ENCODE data around the gene OSBPL8. TPM values are rescaled to one million over a fixed set of nuclear protein-coding genes. Genes with fewer than 3 reads are reported as not detected.

The OSBPL8 gene
- total and polyA plus RNA-seq, 10 of the 15 experiments (the other 5 are each of a cell fraction or from before 2014, with no cell fraction given): 10.4 to 58.0 (median 32.0) TPM

DNA sequence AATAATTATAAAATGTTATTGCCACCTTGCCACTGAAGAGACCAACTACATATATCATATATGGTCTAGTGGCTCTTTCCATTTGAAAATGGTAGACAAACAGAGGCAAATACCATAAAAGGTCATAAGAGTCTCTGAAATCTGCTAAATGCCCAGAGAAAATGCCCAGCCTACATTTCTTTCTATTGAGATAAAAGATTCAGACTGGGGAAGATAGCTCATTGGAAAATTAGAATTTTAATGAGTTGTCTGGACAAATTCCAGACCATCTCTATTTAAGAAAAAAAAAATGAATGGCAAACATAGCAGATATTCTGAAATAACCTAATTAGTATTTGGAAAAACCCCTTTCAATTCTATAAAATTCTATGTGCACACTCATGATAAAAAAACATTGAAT is 131.5 kb downstream of the OSBPL8 start:
- no peaks in the 10 kb centered on the region for H3K27me3 ChIP-seq (replicated peaks in 1 of 2; ENCODE audit: control insufficient read depth in 2 of 2, insufficient read depth in 2 of 2, low read length in 1 of 2)
- in situ Hi-C loops (cut with MboI): no loop called here
- CTCF ChIA-PET: no interaction called here
- no peak overlapping the region for H3K9ac ChIP-seq (ENCODE audit: control insufficient read depth, insufficient read depth, low read length)
- no peak for DNase-seq (ENCODE audit: low read depth, low spot score)
- no peaks in the 10 kb centered on the region for H4K20me1 ChIP-seq (ENCODE audit: control insufficient read depth, insufficient read depth)
- no peak overlapping the region for H3K4me3 ChIP-seq
- H3K27ac ChIP-seq (ENCODE audit: control insufficient read depth, insufficient read depth): no peak overlapping the region
- RAD21 ChIA-PET (ENCODE audit: unreplicated experiment): no interaction called here
- POLR2A ChIA-PET: no interaction called here
- no TSS peak for BruUV-seq (replicated peaks)
- H3K4me2 ChIP-seq (ENCODE audit: control insufficient read depth, insufficient read depth): no peak overlapping the region
- H3K4me1 ChIP-seq (ENCODE audit: control insufficient read depth, insufficient read depth, low read length): no peaks in the 10 kb centered on the region
- intact Hi-C loops (cut with micrococcal nuclease; ENCODE audit: unreplicated experiment): no loop called here
- H3K36me3 ChIP-seq (ENCODE audit: control insufficient read depth in 2 of 2, insufficient read depth in 2 of 2, low read length in 1 of 2): no peaks in the 10 kb centered on the region
- no peaks in the 10 kb centered on the region for H3K79me2 ChIP-seq (ENCODE audit: control insufficient read depth, insufficient read depth, low read length)
- SMC1A ChIA-PET (ENCODE audit: uncharacterized antibody, unreplicated experiment): no interaction called here
- no peak for FAIRE-seq
- H2AFZ ChIP-seq (ENCODE audit: control insufficient read depth, low read depth, low read length): no peak overlapping the region
- no peak for ATAC-seq
- H3K9me3 ChIP-seq (replicated peaks; ENCODE audit: control insufficient read depth, insufficient read depth, low read length): peaks cover 3% of the 10 kb centered on the region; the same call in 2 of the 3 replicates
- TF ChIP-seq MYB (IDR thresholded peaks at IDR 0.05; ENCODE audit: borderline replicate concordance, low read depth, low read length): no peak
- TF ChIP-seq SIX5 (IDR thresholded peaks at IDR 0.05; ENCODE audit: low read depth, low read length, severe bottlenecking): no peak
- no peak for TF ChIP-seq CHD2 (IDR thresholded peaks at IDR 0.05; ENCODE audit: borderline replicate concordance, low read depth, low read length)
- no peak for TF ChIP-seq CHD1 (IDR thresholded peaks at IDR 0.05; ENCODE audit: low read depth, low read length)
- no peak for TF ChIP-seq MEF2A (IDR thresholded peaks at IDR 0.05; ENCODE audit: insufficient read depth, low read depth, low read length)
- TF ChIP-seq, protein P1, sequence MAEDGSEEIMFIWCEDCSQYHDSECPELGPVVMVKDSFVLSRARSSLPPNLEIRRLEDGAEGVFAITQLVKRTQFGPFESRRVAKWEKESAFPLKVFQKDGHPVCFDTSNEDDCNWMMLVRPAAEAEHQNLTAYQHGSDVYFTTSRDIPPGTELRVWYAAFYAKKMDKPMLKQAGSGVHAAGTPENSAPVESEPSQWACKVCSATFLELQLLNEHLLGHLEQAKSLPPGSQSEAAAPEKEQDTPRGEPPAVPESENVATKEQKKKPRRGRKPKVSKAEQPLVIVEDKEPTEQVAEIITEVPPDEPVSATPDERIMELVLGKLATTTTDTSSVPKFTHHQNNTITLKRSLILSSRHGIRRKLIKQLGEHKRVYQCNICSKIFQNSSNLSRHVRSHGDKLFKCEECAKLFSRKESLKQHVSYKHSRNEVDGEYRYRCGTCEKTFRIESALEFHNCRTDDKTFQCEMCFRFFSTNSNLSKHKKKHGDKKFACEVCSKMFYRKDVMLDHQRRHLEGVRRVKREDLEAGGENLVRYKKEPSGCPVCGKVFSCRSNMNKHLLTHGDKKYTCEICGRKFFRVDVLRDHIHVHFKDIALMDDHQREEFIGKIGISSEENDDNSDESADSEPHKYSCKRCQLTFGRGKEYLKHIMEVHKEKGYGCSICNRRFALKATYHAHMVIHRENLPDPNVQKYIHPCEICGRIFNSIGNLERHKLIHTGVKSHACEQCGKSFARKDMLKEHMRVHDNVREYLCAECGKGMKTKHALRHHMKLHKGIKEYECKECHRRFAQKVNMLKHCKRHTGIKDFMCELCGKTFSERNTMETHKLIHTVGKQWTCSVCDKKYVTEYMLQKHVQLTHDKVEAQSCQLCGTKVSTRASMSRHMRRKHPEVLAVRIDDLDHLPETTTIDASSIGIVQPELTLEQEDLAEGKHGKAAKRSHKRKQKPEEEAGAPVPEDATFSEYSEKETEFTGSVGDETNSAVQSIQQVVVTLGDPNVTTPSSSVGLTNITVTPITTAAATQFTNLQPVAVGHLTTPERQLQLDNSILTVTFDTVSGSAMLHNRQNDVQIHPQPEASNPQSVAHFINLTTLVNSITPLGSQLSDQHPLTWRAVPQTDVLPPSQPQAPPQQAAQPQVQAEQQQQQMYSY (CRISPR knock-in tag; IDR thresholded peaks at IDR 0.05): no peak
- no peak for TF ChIP-seq IRF4 (IDR thresholded peaks at IDR 0.05; ENCODE audit: low read depth, low read length)
- no peak for TF ChIP-seq FOXM1 (IDR thresholded peaks at IDR 0.05; ENCODE audit: low read depth, low read length)
- TF ChIP-seq SMC3 (IDR thresholded peaks at IDR 0.05; ENCODE audit: borderline replicate concordance, low read length): no peak
- TF ChIP-seq PBX3 (IDR thresholded peaks at IDR 0.05; ENCODE audit: insufficient replicate concordance, low read depth, low read length): no peak
- TF ChIP-seq ESRRA (IDR thresholded peaks at IDR 0.05; ENCODE audit: low read length): no peak
- no peak for TF ChIP-seq STAT3 (IDR thresholded peaks at IDR 0.05; ENCODE audit: low read depth, low read length)
- TF ChIP-seq YBX1 (IDR thresholded peaks at IDR 0.05): no peak
- TF ChIP-seq SUPT20H (IDR thresholded peaks at IDR 0.05; ENCODE audit: borderline replicate concordance, control insufficient read depth, low read depth, low read length): no peak
- TF ChIP-seq RUNX3 (IDR thresholded peaks at IDR 0.05; ENCODE audit: low read length): no peak
- no peak for TF ChIP-seq ATF7 (IDR thresholded peaks at IDR 0.05; ENCODE audit: low read depth)
- TF ChIP-seq EZH2 (IDR thresholded peaks at IDR 0.05; ENCODE audit: borderline replicate concordance, control insufficient read depth, low read depth, low read length): no peak
- TF ChIP-seq, protein P2, sequence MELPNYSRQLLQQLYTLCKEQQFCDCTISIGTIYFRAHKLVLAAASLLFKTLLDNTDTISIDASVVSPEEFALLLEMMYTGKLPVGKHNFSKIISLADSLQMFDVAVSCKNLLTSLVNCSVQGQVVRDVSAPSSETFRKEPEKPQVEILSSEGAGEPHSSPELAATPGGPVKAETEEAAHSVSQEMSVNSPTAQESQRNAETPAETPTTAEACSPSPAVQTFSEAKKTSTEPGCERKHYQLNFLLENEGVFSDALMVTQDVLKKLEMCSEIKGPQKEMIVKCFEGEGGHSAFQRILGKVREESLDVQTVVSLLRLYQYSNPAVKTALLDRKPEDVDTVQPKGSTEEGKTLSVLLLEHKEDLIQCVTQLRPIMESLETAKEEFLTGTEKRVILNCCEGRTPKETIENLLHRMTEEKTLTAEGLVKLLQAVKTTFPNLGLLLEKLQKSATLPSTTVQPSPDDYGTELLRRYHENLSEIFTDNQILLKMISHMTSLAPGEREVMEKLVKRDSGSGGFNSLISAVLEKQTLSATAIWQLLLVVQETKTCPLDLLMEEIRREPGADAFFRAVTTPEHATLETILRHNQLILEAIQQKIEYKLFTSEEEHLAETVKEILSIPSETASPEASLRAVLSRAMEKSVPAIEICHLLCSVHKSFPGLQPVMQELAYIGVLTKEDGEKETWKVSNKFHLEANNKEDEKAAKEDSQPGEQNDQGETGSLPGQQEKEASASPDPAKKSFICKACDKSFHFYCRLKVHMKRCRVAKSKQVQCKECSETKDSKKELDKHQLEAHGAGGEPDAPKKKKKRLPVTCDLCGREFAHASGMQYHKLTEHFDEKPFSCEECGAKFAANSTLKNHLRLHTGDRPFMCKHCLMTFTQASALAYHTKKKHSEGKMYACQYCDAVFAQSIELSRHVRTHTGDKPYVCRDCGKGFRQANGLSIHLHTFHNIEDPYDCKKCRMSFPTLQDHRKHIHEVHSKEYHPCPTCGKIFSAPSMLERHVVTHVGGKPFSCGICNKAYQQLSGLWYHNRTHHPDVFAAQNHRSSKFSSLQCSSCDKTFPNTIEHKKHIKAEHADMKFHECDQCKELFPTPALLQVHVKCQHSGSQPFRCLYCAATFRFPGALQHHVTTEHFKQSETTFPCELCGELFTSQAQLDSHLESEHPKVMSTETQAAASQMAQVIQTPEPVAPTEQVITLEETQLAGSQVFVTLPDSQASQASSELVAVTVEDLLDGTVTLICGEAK (IDR thresholded peaks at IDR 0.05; ENCODE audit: borderline replicate concordance): no peak

Data from GM12878 (cell line).